ENCODE measurements around the gene AGAP1. TPM values are rescaled to one million over a fixed set of nuclear protein-coding genes. Genes with fewer than 3 reads are reported as not detected.

Gene AGAP1
- total RNA-seq, 2 experiments from 2014 or later, result 1.6 to 2.4 TPM

DNA sequence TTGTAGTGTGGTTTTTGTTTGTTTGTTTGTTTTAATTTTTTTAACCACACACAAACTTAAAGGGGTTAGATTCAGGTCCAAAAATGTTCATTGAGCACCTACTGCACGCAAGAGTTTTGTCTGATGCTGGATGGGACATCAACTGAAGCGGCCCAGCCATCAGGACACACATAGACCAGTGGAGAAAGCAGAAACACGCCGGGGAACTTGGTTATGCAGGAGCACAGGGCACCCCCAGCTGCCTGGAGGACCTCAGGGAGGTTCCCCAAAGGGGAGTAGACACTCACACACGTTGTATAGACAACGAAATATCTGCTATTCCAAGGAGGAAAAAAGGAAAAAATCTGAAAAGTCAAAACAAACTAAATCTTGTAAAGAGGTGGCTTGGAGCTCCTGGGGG, 482.7 kb downstream of the AGAP1 start:
- POLR2A ChIA-PET, result no interaction called here
- CTCF ChIA-PET, result no interaction called here

DNA sequence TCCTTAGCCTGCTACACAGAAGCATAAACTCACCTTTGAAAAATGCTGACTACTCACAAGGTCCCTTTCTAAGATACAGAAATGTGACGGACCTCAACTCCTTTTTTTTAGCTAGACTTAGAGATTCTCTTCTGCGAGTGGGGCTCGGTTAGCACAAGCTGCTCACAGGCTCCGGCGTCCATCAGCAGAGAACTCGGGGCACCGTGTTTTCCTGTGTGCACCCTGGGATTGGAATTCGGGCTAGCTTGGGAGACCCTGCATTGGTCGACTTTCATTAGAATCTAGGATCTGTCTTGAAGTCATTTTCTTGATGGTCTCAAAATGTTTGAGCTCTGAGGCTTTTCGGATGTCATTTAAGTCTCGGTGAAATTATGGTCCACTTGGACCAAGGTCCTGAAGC, 483.1 kb downstream of the AGAP1 start:
- ChIA-PET CTCF (no interaction called here), POLR2A (no interaction called here)

GRCh38 chr2:235977445-235977844, 483.6 kb downstream of the AGAP1 start:
- POLR2A ChIA-PET, result no interaction called here
- CTCF ChIA-PET, result no interaction called here

- CTCF ChIA-PET, result no interaction called here
- POLR2A ChIA-PET, result no interaction called here
These were observed 484.2 kb downstream of the AGAP1 start for GRCh38 chr2:235978022-235978421.

GRCh38 chr2:235979037-235979436, 485.2 kb downstream of the AGAP1 start:
- CTCF ChIA-PET, result no interaction called here
- POLR2A ChIA-PET, result no interaction called here

- CTCF ChIA-PET, result no interaction called here
- POLR2A ChIA-PET, result no interaction called here
These were observed 486.1 kb downstream of the AGAP1 start for GRCh38 chr2:235979753-235980435.

DNA sequence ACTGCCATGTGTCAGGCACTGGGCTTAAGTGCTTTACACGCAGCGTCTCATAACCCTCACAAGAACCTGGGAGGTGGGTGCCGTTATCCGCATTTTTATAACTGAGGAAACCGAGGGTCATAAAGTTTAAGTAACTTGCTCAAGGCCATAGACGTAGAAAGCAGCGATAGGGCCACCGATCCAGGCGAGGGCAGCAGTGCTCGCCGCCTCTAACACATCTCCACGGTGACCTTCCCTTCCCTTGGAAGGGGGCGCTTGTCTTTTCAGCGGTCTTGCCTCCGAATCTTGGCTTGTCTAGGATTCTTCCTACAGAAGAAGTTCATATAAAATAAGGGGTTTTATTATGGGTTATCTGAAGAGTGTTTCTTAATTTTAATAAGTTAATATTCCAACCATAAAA, 487.8 kb downstream of the AGAP1 start:
- ChIA-PET CTCF (no interaction called here), POLR2A (no interaction called here)

DNA sequence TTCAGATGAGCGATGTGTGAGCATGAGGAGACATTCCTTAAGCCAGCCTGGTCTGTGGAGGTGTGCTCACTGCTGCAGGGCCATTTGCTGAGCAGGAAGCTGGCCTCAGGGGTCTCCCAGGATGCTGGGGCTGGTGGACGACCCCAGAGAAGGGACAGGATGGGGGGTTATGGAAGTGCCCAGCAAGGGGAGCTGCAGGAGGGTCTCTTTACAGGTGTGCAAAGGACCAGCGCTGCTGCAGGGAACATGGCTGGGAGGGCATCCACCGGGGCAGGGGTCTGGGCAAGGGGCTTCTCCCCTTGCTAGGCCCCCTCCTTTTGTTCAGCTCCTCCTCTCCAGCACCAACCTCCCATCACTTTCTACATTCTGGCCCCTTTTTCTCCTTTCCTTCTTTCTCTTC, 489.2 kb downstream of the AGAP1 start:
- POLR2A ChIA-PET, result no interaction called here
- CTCF ChIA-PET, result no interaction called here

DNA sequence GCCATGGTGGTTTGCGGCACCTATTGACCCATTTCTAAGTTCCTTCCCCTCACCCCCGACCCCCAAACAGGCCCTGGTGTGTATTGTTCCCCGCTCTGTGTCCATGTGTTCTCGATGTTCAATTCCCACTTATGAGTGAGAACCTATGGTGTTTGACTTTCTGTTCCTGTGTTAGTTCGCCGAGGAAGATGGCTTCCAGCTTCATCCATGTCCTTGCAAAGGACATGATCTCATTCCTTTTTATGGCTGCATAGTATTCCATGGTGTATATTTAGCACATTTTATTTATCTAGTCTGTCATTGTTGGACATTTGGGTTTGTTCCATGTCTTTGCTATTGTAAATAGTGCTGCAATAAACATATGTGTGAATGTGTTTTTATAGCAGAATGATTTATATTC, 490.7 kb downstream of the AGAP1 start:
- POLR2A ChIA-PET, result no interaction called here
- CTCF ChIA-PET, result no interaction called here

GRCh38 chr2:235986361-235986760, 492.5 kb downstream of the AGAP1 start:
- ChIA-PET POLR2A (no interaction called here), CTCF (no interaction called here)

- ChIA-PET POLR2A (no interaction called here), CTCF (no interaction called here)
These were observed 494.6 kb downstream of the AGAP1 start for GRCh38 chr2:235988271-235989015.

DNA sequence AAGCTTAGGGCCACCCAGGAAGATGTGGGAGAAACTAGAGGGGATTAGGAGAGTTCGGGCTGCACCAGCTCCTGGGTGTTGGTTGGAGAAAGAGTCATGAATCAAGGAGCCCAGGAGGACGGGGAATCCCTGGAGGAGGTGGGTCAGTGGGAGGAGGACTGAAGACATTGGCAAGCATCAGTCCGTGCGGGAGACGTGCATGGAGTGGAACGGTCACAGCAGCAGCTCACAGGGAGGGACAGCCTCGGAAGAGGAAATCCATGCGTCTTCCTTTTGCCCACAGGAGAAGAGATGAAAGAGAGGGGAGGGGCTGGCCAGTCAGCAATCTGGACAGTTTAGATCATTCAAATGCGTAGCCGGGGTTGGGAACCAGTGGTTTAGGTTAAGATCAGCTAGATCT, 495.7 kb downstream of the AGAP1 start:
- ChIA-PET POLR2A (no interaction called here), CTCF (no interaction called here)

DNA sequence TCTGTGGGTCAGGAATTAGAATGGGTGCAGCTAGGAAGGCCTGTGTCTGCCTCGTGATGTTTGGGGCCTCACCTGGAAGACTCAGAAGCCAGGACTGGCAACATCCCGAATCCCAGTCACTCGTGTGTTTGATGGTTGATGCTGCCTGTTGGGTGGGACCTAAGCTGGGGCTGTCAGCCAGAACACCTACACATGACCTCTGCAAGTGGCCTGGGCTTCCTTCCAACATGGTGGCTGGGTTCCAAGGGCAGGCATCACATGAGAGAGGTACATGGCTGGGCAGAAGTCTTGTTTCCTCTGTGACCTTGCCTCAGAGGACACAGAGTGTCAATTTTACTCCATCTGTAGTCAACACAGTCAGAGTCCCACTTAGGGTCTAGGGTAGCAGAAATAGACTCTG, 496.5 kb downstream of the AGAP1 start:
- CTCF ChIA-PET, result no interaction called here

DNA sequence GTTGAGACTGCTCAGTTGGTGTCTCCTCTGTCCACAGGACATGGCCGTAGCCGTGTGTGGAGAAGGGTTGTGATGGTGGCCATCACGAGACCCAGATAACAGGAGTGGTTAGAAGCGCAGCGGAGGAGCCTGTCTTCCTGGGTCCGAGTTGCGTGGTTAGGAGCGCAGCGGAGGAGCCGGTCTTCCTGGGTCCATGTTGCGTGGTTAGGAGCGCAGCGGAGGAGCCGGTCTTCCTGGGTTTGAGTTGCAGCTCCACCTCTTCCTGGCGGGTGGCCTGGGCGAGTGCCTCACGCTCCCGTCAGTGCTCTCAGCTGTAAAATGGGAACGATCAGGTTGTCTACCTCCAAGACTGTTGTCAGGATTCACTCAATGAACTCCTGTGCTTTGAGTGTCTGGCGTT, 498.2 kb downstream of the AGAP1 start:
- ChIA-PET CTCF (no interaction called here), POLR2A (no interaction called here)

More for the DNA sequence above, 496.5 kb downstream of the AGAP1 start:
- POLR2A ChIA-PET, result no interaction called here

DNA sequence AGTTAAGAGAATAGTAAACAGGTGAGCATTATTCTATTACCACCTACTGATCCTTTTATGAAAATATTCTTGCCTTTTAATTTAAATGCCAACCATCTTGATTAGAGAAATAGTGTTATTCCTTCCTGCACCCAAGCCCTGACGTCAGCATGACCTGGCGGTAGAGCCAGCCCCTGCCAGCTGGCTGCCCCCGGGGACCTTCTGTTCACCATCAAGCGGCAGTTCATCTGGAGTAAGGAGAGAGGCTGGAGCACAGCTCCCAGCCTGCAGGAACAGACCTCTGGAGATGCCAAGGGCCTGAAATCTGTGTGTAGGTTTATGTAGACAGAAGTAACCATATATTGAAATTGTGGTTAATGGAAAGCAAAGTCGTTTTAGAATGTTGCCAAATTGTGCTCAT, 502.6 kb downstream of the AGAP1 start:
- CTCF ChIA-PET, result interaction anchor here (0.6 kb wide), 1 partner anchor 30 kb away, joined by 3 read pairs; no protein-coding TSS in a partner anchor
- POLR2A ChIA-PET, result no interaction called here

GRCh38 chr2:235999011-235999410, 505.2 kb downstream of the AGAP1 start:
- CTCF ChIA-PET, result no interaction called here
- POLR2A ChIA-PET, result no interaction called here

DNA sequence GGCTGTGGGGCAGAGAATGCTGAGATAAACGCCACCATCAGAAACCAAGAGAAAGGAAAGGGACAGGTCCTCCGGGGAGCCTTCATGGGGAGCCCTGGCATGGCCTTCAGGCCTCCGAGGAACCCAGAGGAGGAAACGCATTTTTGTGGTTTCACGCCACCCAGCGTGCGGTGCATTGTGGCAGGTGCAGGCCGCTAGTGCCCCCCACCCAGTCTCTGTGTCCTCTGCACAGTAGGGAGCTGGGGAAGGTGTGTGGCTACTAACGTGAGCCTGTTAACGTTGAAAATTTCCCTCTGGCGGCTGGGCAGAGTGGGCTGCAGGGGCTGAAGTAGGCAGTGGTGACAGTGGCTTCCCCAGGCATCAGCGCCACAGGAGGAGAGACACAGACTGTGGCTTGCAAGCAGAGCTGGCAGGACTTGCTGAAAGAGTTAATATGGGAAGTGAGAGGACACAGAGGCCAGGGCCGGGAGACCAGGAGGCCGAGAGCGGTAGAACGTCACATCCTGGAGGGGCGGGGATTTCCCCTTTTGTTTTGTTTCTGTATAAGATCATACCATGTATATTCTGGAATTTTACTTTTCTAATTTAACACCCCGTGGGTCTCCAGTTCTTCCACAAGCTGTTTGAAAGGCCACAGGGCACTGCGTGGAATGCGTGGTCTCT, 507.5 kb downstream of the AGAP1 start:
- ChIA-PET CTCF (no interaction called here), POLR2A (no interaction called here)

- CTCF ChIA-PET, result no interaction called here
- POLR2A ChIA-PET, result no interaction called here
These were observed 508.0 kb downstream of the AGAP1 start for GRCh38 chr2:236001854-236002253.

GRCh38 chr2:236008006-236008405, 514.2 kb downstream of the AGAP1 start:
- CTCF ChIA-PET, result no interaction called here

DNA sequence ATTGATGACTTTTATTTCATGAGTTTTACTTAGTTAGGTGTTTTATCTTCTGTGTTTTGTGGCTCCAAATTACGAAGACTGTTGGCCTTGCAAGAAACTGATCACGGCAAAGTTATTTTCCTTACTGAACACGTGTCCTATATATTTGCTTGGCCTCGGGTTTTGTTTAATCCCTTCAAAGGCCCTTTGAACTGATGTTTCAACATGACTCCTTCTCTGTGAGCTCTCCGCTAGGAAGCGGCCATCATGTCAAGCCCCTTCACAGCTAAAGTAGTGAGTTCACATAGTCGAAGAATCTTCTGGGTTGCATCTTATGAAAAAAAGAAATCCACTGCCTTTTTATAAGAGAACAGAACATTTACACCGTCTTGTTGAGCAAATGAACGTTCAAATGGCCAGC, 515.0 kb downstream of the AGAP1 start:
- CTCF ChIA-PET, result no interaction called here

More at GRCh38 chr2:236008006-236008405, 514.2 kb downstream of the AGAP1 start:
- POLR2A ChIA-PET, result no interaction called here

GRCh38 chr2:236010920-236011685, 517.3 kb downstream of the AGAP1 start:
- CTCF ChIA-PET, result no interaction called here

More for the DNA sequence above, 515.0 kb downstream of the AGAP1 start:
- POLR2A ChIA-PET, result no interaction called here

More at GRCh38 chr2:236010920-236011685, 517.3 kb downstream of the AGAP1 start:
- POLR2A ChIA-PET, result no interaction called here
